ENCODE results near the gene TIMP2.

DNA sequence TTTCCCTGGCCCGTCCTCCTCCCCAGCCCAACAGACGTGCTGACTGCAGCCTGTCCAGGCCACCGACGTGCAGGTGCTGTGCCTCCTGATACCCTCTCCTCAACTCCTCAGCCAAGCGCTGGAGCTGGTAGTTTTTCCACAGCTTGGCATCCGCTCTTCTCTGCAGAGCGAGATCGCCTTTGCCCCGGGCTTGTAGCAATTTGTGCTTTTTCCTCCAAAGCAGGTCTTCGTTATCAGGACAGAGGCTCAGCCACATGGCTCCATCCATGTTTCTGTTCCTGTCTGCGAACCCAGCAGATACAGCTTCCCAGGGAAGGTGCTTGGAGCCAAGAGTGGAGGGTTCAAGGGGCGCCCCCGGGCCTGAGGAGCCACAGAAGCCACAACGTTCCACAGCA lies 33.1 kb downstream of the TIMP2 start:
- TF ChIP-seq, protein P1, sequence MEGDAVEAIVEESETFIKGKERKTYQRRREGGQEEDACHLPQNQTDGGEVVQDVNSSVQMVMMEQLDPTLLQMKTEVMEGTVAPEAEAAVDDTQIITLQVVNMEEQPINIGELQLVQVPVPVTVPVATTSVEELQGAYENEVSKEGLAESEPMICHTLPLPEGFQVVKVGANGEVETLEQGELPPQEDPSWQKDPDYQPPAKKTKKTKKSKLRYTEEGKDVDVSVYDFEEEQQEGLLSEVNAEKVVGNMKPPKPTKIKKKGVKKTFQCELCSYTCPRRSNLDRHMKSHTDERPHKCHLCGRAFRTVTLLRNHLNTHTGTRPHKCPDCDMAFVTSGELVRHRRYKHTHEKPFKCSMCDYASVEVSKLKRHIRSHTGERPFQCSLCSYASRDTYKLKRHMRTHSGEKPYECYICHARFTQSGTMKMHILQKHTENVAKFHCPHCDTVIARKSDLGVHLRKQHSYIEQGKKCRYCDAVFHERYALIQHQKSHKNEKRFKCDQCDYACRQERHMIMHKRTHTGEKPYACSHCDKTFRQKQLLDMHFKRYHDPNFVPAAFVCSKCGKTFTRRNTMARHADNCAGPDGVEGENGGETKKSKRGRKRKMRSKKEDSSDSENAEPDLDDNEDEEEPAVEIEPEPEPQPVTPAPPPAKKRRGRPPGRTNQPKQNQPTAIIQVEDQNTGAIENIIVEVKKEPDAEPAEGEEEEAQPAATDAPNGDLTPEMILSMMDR (IDR thresholded peaks at IDR 0.05; ENCODE audit: poor library complexity, severe bottlenecking) = no peak
- no peak for TF ChIP-seq EZH2 (IDR thresholded peaks at IDR 0.05; ENCODE audit: borderline replicate concordance, insufficient read depth, low read length, poor library complexity, severe bottlenecking)
- no peak for TF ChIP-seq TAF1 (IDR thresholded peaks at IDR 0.05; ENCODE audit: low read depth)
- TF ChIP-seq, protein P2, sequence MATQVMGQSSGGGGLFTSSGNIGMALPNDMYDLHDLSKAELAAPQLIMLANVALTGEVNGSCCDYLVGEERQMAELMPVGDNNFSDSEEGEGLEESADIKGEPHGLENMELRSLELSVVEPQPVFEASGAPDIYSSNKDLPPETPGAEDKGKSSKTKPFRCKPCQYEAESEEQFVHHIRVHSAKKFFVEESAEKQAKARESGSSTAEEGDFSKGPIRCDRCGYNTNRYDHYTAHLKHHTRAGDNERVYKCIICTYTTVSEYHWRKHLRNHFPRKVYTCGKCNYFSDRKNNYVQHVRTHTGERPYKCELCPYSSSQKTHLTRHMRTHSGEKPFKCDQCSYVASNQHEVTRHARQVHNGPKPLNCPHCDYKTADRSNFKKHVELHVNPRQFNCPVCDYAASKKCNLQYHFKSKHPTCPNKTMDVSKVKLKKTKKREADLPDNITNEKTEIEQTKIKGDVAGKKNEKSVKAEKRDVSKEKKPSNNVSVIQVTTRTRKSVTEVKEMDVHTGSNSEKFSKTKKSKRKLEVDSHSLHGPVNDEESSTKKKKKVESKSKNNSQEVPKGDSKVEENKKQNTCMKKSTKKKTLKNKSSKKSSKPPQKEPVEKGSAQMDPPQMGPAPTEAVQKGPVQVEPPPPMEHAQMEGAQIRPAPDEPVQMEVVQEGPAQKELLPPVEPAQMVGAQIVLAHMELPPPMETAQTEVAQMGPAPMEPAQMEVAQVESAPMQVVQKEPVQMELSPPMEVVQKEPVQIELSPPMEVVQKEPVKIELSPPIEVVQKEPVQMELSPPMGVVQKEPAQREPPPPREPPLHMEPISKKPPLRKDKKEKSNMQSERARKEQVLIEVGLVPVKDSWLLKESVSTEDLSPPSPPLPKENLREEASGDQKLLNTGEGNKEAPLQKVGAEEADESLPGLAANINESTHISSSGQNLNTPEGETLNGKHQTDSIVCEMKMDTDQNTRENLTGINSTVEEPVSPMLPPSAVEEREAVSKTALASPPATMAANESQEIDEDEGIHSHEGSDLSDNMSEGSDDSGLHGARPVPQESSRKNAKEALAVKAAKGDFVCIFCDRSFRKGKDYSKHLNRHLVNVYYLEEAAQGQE (IDR thresholded peaks at IDR 0.05; ENCODE audit: borderline replicate concordance) = no peak
- no peak for TF ChIP-seq POLR2AphosphoS5 (IDR thresholded peaks at IDR 0.05)
- no peak for TF ChIP-seq MXI1 (conservative IDR thresholded peaks at IDR 0.05; ENCODE audit: poor library complexity, severe bottlenecking)
- no peak for TF ChIP-seq RAD21 (conservative IDR thresholded peaks at IDR 0.05)
- no peak for TF ChIP-seq EP300 (conservative IDR thresholded peaks at IDR 0.05; ENCODE audit: poor library complexity, severe bottlenecking)
